ES-I3 (cell line): ENCODE data around the gene RPS17.
A peak's percentile ranks its signal among the peaks of the same experiment; 100 is the strongest.
"Not testable (repeated sequence)": the region's sequence is repeated elsewhere in the genome, so short reads cannot be mapped to it uniquely, and the experiment has no call there.

Experiments used
- H3K36me3 ChIP-seq: 2 replicates; pipeline ENCODE4 v1.6.1; 2013; ENCODE audit warnings: mild to moderate bottlenecking, low read length, control low read depth, moderate library complexity; ENCODE audit not compliant: insufficient read depth
- H3K4me1 ChIP-seq: 2 replicates; pipeline ENCODE4 v1.6.1; 2013; ENCODE audit warnings: mild to moderate bottlenecking, control low read depth, low read length; ENCODE audit not compliant: insufficient read depth
- H3K9ac ChIP-seq: 2 replicates; pipeline ENCODE4 v1.6.1; 2013; ENCODE audit warnings: low read depth, mild to moderate bottlenecking, low read length, moderate library complexity
- H3K9me3 ChIP-seq: 2 replicates; pipeline ENCODE4 v1.6.1; 2013; ENCODE audit warnings: mild to moderate bottlenecking, low read length, moderate library complexity; ENCODE audit not compliant: control insufficient read depth, insufficient read depth

The RPS17 gene

GRCh38 chr15:82537351-82537908, 2.8 kb downstream of the RPS17 start:
- Histone ChIP-seq H3K36me3 (peaks cover 32% of the 10 kb centered on the region), H3K4me1 (peaks cover 5% of the 10 kb centered on the region; the same call in 1 of the 2 replicates), H3K9ac (no peak overlapping the region)

GRCh38 chr15:82536409-82537350, 3.6 kb downstream of the RPS17 start:
- no peak overlapping the region for H3K9ac ChIP-seq
- no peaks in the 10 kb centered on the region for H3K9me3 ChIP-seq
- peaks cover 5% of the 10 kb centered on the region; the same call in 1 of the 2 replicates for H3K4me1 ChIP-seq
- peaks cover 32% of the 10 kb centered on the region for H3K36me3 ChIP-seq

More at GRCh38 chr15:82537351-82537908, 2.8 kb downstream of the RPS17 start:
- no peaks in the 10 kb centered on the region for H3K9me3 ChIP-seq

GRCh38 chr15:82535566-82536408, 4.5 kb downstream of the RPS17 start:
- H3K9me3 ChIP-seq: no peaks in the 10 kb centered on the region
- peaks cover 32% of the 10 kb centered on the region for H3K36me3 ChIP-seq
- peaks cover 5% of the 10 kb centered on the region; the same call in 1 of the 2 replicates for H3K4me1 ChIP-seq
- H3K9ac ChIP-seq: no peak overlapping the region

- H3K36me3 ChIP-seq: peaks cover 32% of the 10 kb centered on the region
- not testable (repeated sequence) for H3K9ac ChIP-seq, H3K4me1 ChIP-seq, H3K9me3 ChIP-seq
These were observed 5.1 kb downstream of the RPS17 start for GRCh38 chr15:82535151-82535550.

- H3K36me3 ChIP-seq: peaks cover 32% of the 10 kb centered on the region
- not testable (repeated sequence) for H3K9me3 ChIP-seq, H3K4me1 ChIP-seq, H3K9ac ChIP-seq
These were observed 5.8 kb downstream of the RPS17 start for GRCh38 chr15:82534457-82534861.

GRCh38 chr15:82533801-82534200, 6.5 kb downstream of the RPS17 start:
- H3K9me3 ChIP-seq: no peaks in the 10 kb centered on the region
- H3K9ac ChIP-seq: no peak overlapping the region
- H3K36me3 ChIP-seq: peaks cover 30% of the 10 kb centered on the region
- H3K4me1 ChIP-seq: peaks cover 3% of the 10 kb centered on the region; the same call in 1 of the 2 replicates

- no peak overlapping the region for H3K9ac ChIP-seq
- peaks cover 23% of the 10 kb centered on the region for H3K36me3 ChIP-seq
- no peaks in the 10 kb centered on the region; the same call in 1 of the 2 replicates for H3K4me1 ChIP-seq
- H3K9me3 ChIP-seq: no peaks in the 10 kb centered on the region
These were observed 7.2 kb downstream of the RPS17 start for GRCh38 chr15:82532991-82533481.

GRCh38 chr15:82532383-82532990, 7.8 kb downstream of the RPS17 start:
- Histone ChIP-seq H3K36me3 (peaks cover 17% of the 10 kb centered on the region), H3K4me1 (no peaks in the 10 kb centered on the region; the same call in 1 of the 2 replicates), H3K9ac (no peak overlapping the region), H3K9me3 (no peaks in the 10 kb centered on the region)

- Histone ChIP-seq H3K4me1 (no peaks in the 10 kb centered on the region; the same call in 1 of the 2 replicates), H3K9ac (no peak overlapping the region), H3K9me3 (no peaks in the 10 kb centered on the region), H3K36me3 (peaks cover 10% of the 10 kb centered on the region)
These were observed 8.5 kb downstream of the RPS17 start for GRCh38 chr15:82531496-82532382.

GRCh38 chr15:82530606-82531379, 9.5 kb downstream of the RPS17 start:
- peak overlapping the region; percentile 26; the same call in 1 of the 2 replicates for H3K9ac ChIP-seq
- H3K9me3 ChIP-seq: no peaks in the 10 kb centered on the region
- H3K4me1 ChIP-seq: no peaks in the 10 kb centered on the region; the same call in 1 of the 2 replicates

GRCh38 chr15:82530006-82530405, 10.3 kb downstream of the RPS17 start:
- no peaks in the 10 kb centered on the region for H3K9me3 ChIP-seq
- no peaks in the 10 kb centered on the region; the same call in 1 of the 2 replicates for H3K4me1 ChIP-seq
- H3K9ac ChIP-seq: no peak overlapping the region
- no peaks in the 10 kb centered on the region for H3K36me3 ChIP-seq

More at GRCh38 chr15:82530606-82531379, 9.5 kb downstream of the RPS17 start:
- H3K36me3 ChIP-seq: 0 out of 2 replicates have a peak, but pooled peaks cover under 1% of the 10 kb centered on the region

GRCh38 chr15:82513587-82513986, 26.7 kb downstream of the RPS17 start:
- H3K9ac ChIP-seq, H3K4me1 ChIP-seq, H3K36me3 ChIP-seq, H3K9me3 ChIP-seq: not testable (repeated sequence)
